Upper lobe of left lung (tissue), 4 donors: ENCODE measurements around the gene IGF2BP1.

Experiments used
- CTCF ChIP-seq, 6 experiments: fragments of 450-650 bp in 4 of 6; fragments of 200-600 bp in 2 of 6; sonication (generic) in 2 of 6; IDR thresholded peaks; one replicate each; pipeline ENCODE4 v1.5.1; 2016 to 2019; ENCODE audit warnings: antibody characterized with exemption in 6 of 6
- EP300 ChIP-seq, 4 donors: sonication (generic); formaldehyde crosslinking; IDR thresholded peaks; one replicate each; pipeline ENCODE4 v1.5.1; 2017; ENCODE audit warnings: antibody characterized with exemption in 4 of 4, control low read depth in 2 of 4
- POLR2A ChIP-seq, 4 donors: fragments of 450-650 bp; IDR thresholded peaks; one replicate each; pipeline ENCODE4 v1.5.1; 2016 to 2017; ENCODE audit warnings: antibody characterized with exemption in 4 of 4, mild to moderate bottlenecking in 2 of 4
- POLR2AphosphoS5 ChIP-seq, 2 donors: sonication (generic); formaldehyde crosslinking; IDR thresholded peaks; one replicate each; pipeline ENCODE4 v1.5.1; 2017; ENCODE audit warnings: antibody characterized with exemption in 2 of 2

GRCh38 chr17:49021768-49022103 is 24.6 kb downstream of the IGF2BP1 start:
- TF ChIP-seq CTCF (IDR thresholded peaks at IDR 0.05) (no peak), EP300 (IDR thresholded peaks at IDR 0.05) (no peak), POLR2A (IDR thresholded peaks at IDR 0.05) (no peak), POLR2AphosphoS5 (IDR thresholded peaks at IDR 0.05) (no peak)
